Trophoblast cell (in vitro differentiated cells and primary cell): Measurements from ENCODE around the gene ZNF45.
"Not testable (repeated sequence)": the region's sequence is repeated elsewhere in the genome, so short reads cannot be mapped to it uniquely, and the experiment has no call there.

Experiments
- DNase-seq, 2 donors: peaks; one replicate each; pipeline ENCODE4 v3.0.0-alpha.2; 2016
- H2AFZ ChIP-seq: 2 replicates; pipeline ENCODE4 v1.6.1; 2013; ENCODE audit warnings: low read length, moderate library complexity, mild to moderate bottlenecking; ENCODE audit not compliant: insufficient read depth, poor library complexity
- H2AK5ac ChIP-seq: 2 replicates; pipeline ENCODE4 v1.6.1; 2013; ENCODE audit warnings: mild to moderate bottlenecking, low read length
- H2BK120ac ChIP-seq: 2 replicates; pipeline ENCODE4 v1.6.1; 2013; ENCODE audit warnings: low read length, mild to moderate bottlenecking, moderate library complexity; ENCODE audit not compliant: insufficient read depth, poor library complexity
- H2BK12ac ChIP-seq: 2 replicates; pipeline ENCODE4 v1.6.1; 2013; ENCODE audit warnings: mild to moderate bottlenecking, low read length, moderate library complexity
- H2BK5ac ChIP-seq: 2 replicates; pipeline ENCODE4 v1.6.1; 2013; ENCODE audit warnings: low read length, low read depth, moderate library complexity, mild to moderate bottlenecking; ENCODE audit not compliant: poor library complexity
- H3K14ac ChIP-seq: 2 replicates; pipeline ENCODE4 v1.6.1; 2013; ENCODE audit warnings: mild to moderate bottlenecking, low read length
- H3K18ac ChIP-seq: 2 replicates; pipeline ENCODE4 v1.6.1; 2013; ENCODE audit warnings: mild to moderate bottlenecking, low read length
- H3K23ac ChIP-seq: 2 replicates; pipeline ENCODE4 v1.6.1; 2013; ENCODE audit warnings: low read length
- H3K27ac ChIP-seq: 2 replicates; pipeline ENCODE4 v1.5.1; 2013; ENCODE audit warnings: low read depth, mild to moderate bottlenecking, inconsistent platforms, low read length, moderate library complexity
- H3K27me3 ChIP-seq: 2 replicates; pipeline ENCODE4 v1.6.1; 2013; ENCODE audit warnings: inconsistent platforms, mild to moderate bottlenecking, low read length, moderate library complexity; ENCODE audit not compliant: insufficient read depth
- H3K36me3 ChIP-seq, 2 experiments: 1 replicate in 1 of 2; 2 replicates in 1 of 2; pipeline ENCODE4 v1.6.1; 2013; ENCODE audit warnings: low read length in 2 of 2, mild to moderate bottlenecking in 2 of 2, moderate library complexity in 1 of 2; ENCODE audit not compliant: insufficient read depth in 2 of 2, control insufficient read depth in 1 of 2
- H3K4ac ChIP-seq: 2 replicates; pipeline ENCODE4 v1.6.1; 2013; ENCODE audit warnings: low read depth, mild to moderate bottlenecking, low read length, moderate library complexity
- H3K4me1 ChIP-seq, 2 experiments: 1 replicate in 1 of 2; 2 replicates in 1 of 2; pipeline ENCODE4 v1.6.1; 2013; ENCODE audit warnings: low read length in 2 of 2, mild to moderate bottlenecking in 2 of 2, moderate library complexity in 1 of 2; ENCODE audit not compliant: insufficient read depth in 2 of 2, control insufficient read depth in 1 of 2
- H3K4me2 ChIP-seq: 2 replicates; pipeline ENCODE4 v1.6.1; 2013; ENCODE audit warnings: inconsistent platforms, mild to moderate bottlenecking, low read length, moderate library complexity
- H3K4me3 ChIP-seq: 2 replicates; pipeline ENCODE4 v1.5.1; 2013; ENCODE audit warnings: mild to moderate bottlenecking, low read depth, low read length, inconsistent platforms
- H3K79me1 ChIP-seq: one replicate; pipeline ENCODE4 v1.6.1; 2013; ENCODE audit warnings: low read length
- H3K79me2 ChIP-seq: 2 replicates; pipeline ENCODE4 v1.6.1; 2013; ENCODE audit warnings: low read length, mild to moderate bottlenecking; ENCODE audit not compliant: control insufficient read depth, insufficient read depth, poor library complexity
- H3K9ac ChIP-seq: 2 replicates; pipeline ENCODE4 v1.6.1; 2013; ENCODE audit warnings: mild to moderate bottlenecking, low read length
- H3K9me3 ChIP-seq: 2 replicates; pipeline ENCODE4 v1.6.1; 2013; ENCODE audit warnings: low read depth, mild to moderate bottlenecking, control low read depth, inconsistent platforms, low read length; ENCODE audit not compliant: insufficient read depth
- H4K12ac ChIP-seq: 2 replicates; pipeline ENCODE4 v1.6.1; 2013; ENCODE audit warnings: low read depth, mild to moderate bottlenecking, low read length, moderate library complexity
- H4K8ac ChIP-seq: 2 replicates; pipeline ENCODE4 v1.6.1; 2013; ENCODE audit warnings: low read depth, mild to moderate bottlenecking, low read length, moderate library complexity
- H4K91ac ChIP-seq: one replicate; pipeline ENCODE4 v1.6.1; 2013; ENCODE audit warnings: low read depth, mild to moderate bottlenecking, low read length, moderate library complexity
- WGBS: extraction: QIAGEN DNeasy Blood & Tissue Kit; methylation state at CpG from one replicate; pipeline ENCODE4 v1.1.7; 2013; ENCODE audit warnings: missing lambda C conversion rate; ENCODE audit not compliant: insufficient read length, insufficient coverage; ENCODE audit errors: extremely low coverage; 5-methylcytosine and 5-hydroxymethylcytosine counted together

The ZNF45 gene

DNA sequence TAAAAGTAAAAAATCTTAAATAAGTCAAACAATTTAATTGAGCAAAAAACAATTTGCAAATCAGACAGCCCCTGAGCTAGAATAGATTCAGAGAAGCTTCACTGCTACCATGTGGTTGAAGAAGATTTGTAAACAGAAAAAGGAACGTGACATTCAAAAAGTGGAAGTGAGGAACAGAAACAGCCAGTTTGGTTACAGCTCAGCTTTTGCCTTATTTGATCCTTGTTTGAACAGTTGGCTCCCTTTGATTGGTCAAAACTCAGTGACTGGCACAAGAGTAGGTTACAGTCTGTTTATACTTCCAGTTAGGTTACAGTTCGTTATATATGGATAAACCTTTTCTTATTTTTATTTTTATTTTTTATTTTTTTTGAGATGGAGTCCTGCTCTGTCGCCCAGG, 21.7 kb upstream of the ZNF45 start:
- Histone ChIP-seq H3K27me3 (no peaks in the 10 kb centered on the region), H3K4me1 (no peaks in the 10 kb centered on the region), H3K4me2 (no peak overlapping the region), H3K79me1 (no peaks in the 10 kb centered on the region), H3K36me3 (peaks cover 0 to 2% of the 10 kb centered on the region in 2 experiments), H4K8ac (no peak overlapping the region), H2BK12ac (no peak overlapping the region), H3K14ac (no peak overlapping the region), H2BK5ac (no peak overlapping the region), H3K27ac (no peak overlapping the region), H3K9me3 (peaks cover 8% of the 10 kb centered on the region), H3K23ac (no peak overlapping the region), H3K4ac (no peak overlapping the region), H2BK120ac (no peak overlapping the region), H3K79me2 (no peaks in the 10 kb centered on the region), H2AFZ (no peak overlapping the region), H4K91ac (no peak overlapping the region), H4K12ac (no peak overlapping the region), H2AK5ac (no peak overlapping the region), H3K4me3 (no peak overlapping the region), H3K18ac (no peak overlapping the region), H3K9ac (no peak overlapping the region)
- WGBS: no CpG with 5 or more reads among the region's 3 CpGs
- DNase-seq: no peak

DNA sequence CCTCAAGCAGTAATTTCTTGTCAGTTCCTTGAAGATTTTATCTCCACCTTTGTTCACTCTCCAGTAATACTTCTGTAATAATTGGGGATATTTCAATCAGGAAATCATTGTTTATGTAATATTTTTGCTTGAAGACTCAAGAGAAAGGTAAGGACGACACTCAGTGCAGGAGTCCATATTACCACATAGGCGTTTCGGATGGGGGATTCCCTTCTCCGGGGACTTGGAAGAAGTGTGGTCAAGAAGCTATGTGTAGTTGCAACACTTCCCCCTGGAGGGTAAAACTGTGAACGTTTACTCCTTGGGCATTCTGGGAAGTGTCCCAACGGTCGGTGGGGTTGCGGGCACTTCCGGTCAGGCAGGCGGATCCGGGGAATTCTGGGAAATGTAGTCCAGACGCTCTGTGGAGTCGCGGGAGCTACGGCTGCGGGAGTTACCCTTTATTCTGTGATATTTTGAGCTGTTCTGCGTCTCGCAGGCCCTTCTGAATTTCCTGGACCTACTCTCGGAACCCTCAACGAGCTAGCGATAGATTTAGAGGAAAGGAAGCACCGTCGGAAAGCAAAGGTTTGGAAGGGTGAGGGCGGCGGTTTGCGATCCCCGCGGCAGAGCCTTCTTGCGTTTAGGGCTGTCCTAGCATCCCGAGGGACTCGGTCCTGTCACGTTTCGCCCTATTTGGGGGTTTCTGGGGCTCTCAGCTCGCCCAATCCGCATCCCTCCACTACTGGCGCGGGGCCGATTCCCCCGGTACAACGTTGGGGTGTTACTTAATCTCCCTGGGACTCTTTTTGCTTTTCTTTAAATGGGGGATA, 16.0 kb upstream of the ZNF45 start, which contains the start of gene ZNF221:
Gene ZNF221 (plus strand): TSS at position 395 of the 812 bp plus-strand sequence. CDS start 11,499 bp downstream, outside the sequence.
- no peaks in the 10 kb centered on the region for H3K27me3 ChIP-seq
- peak within 1 kb of the TSS; percentile 78 for H3K4me3 ChIP-seq
- no peaks in the 10 kb centered on the region for H3K36me3 ChIP-seq
- H2BK12ac ChIP-seq: peak within 1 kb of the TSS; percentile 60
- WGBS: no CpG with 5 or more reads among the region's 40 CpGs
- H3K4ac ChIP-seq: peak within 1 kb of the TSS; percentile 95
- peak within 1 kb of the TSS; percentile 99 for H4K8ac ChIP-seq
- H3K4me1 ChIP-seq: no peaks in the 10 kb centered on the region
- H2AK5ac ChIP-seq: no peak within 1 kb of the TSS
- H3K23ac ChIP-seq: no peak within 1 kb of the TSS
- DNase-seq: peak; percentile 98 to 100
- H3K79me1 ChIP-seq: peaks cover 4% of the 10 kb centered on the region
- H3K9ac ChIP-seq: peak within 1 kb of the TSS; percentile 25
- H2AFZ ChIP-seq: peak within 1 kb of the TSS; percentile 100
- H3K79me2 ChIP-seq: peaks cover 3% of the 10 kb centered on the region
- peak within 1 kb of the TSS; percentile 92 for H3K14ac ChIP-seq
- H3K18ac ChIP-seq: peak within 1 kb of the TSS; percentile 94
- peaks cover 5% of the 10 kb centered on the region for H3K9me3 ChIP-seq
- no peak within 1 kb of the TSS for H3K27ac ChIP-seq
- no peak within 1 kb of the TSS for H2BK5ac ChIP-seq
- peak within 1 kb of the TSS; percentile 37 for H4K91ac ChIP-seq
- peak within 1 kb of the TSS; percentile 74 for H3K4me2 ChIP-seq
- peak within 1 kb of the TSS; percentile 73 for H4K12ac ChIP-seq
- peak within 1 kb of the TSS; percentile 84 for H2BK120ac ChIP-seq

DNA sequence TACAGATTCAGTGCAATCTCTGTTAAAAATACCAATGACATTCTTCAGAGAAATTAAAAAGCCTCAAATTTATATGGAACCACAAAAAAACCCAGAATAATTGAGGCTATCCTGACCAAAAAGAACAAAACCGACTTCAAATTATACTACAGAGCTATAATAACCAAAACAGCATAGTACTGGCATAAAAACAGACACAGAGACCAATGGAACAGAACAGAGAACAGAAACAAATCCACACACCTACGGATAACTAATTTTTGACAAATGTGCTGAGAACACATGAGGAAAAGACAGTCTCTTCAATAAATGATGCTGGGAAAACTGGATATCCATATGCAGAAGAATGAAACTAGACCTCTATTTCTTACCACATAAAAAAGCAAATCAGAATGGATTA, 14.7 kb upstream of the ZNF45 start:
- not testable (repeated sequence) for H3K18ac ChIP-seq, H3K14ac ChIP-seq, H3K4me1 ChIP-seq, H4K12ac ChIP-seq, H3K4ac ChIP-seq, H4K91ac ChIP-seq, H3K36me3 ChIP-seq, H3K9me3 ChIP-seq, H2AK5ac ChIP-seq, H3K79me1 ChIP-seq, H3K79me2 ChIP-seq, H2AFZ ChIP-seq, H3K27ac ChIP-seq, H2BK120ac ChIP-seq, H3K9ac ChIP-seq, H2BK5ac ChIP-seq, DNase-seq, H4K8ac ChIP-seq, H3K4me3 ChIP-seq, H3K4me2 ChIP-seq, H3K27me3 ChIP-seq, H2BK12ac ChIP-seq, H3K23ac ChIP-seq
- no CpG with 5 or more reads among the region's 2 CpGs for WGBS

DNA sequence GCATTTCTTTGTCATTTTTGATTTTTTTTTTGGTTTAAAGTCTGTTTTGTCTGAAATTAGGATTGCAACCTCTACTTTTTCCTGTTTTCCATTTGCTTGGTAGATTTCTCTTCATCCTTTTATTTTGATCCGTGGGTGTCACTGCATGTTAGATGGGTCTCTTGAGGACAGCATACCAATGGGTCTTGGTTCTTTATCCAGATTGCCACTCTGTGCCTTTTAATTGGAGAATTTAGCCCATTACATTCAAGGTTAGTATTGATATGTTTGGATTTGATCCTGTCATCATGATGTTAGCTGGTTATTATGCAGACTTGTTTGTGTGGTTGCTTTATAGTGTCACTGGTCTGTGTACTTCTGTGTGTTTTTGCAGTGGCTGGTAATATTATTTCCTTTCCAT, 12.3 kb upstream of the ZNF45 start:
- H3K23ac ChIP-seq, H3K4me3 ChIP-seq, H3K9ac ChIP-seq, H3K79me2 ChIP-seq, H3K18ac ChIP-seq, H3K79me1 ChIP-seq, H3K4me1 ChIP-seq, H2BK5ac ChIP-seq, H3K14ac ChIP-seq, DNase-seq, H2AFZ ChIP-seq, H4K91ac ChIP-seq, H3K36me3 ChIP-seq, H3K4ac ChIP-seq, H2AK5ac ChIP-seq, H2BK120ac ChIP-seq, H4K12ac ChIP-seq, H3K27me3 ChIP-seq, H3K4me2 ChIP-seq, H2BK12ac ChIP-seq, H3K9me3 ChIP-seq, H3K27ac ChIP-seq, H4K8ac ChIP-seq: not testable (repeated sequence)
- WGBS: no CpG with 5 or more reads among the region's 1 CpG
